ENCODE measurements around the gene CTDSPL. TPM values are rescaled to one million over a fixed set of nuclear protein-coding genes. Genes with fewer than 3 reads are reported as not detected.

CTDSPL gene
- polyA plus RNA-seq, 1 experiment: 40.4 TPM

- no peaks in the 10 kb centered on the region for H3K27me3 ChIP-seq (ENCODE audit: control insufficient read depth, insufficient read depth, low read length)
- no peak for DNase-seq (ENCODE audit: low read depth, low spot score)
- TF ChIP-seq CTCF (IDR thresholded peaks at IDR 0.05; ENCODE audit: low read depth, low read length): no peak
- CTCF ChIA-PET: interaction anchor here (0.7 to 1.9 kb wide), 30 partner anchors 8 to 186 kb away, joined by 3 to 20 read pairs (median 4); no protein-coding TSS in a partner anchor
- no peak overlapping the region for H3K4me3 ChIP-seq (ENCODE audit: low read depth, low read length)
- POLR2A ChIA-PET: interaction anchor here (1.1 to 1.2 kb wide), 2 partner anchors 23 to 142 kb away, joined by 3 to 4 read pairs; no protein-coding TSS in a partner anchor
- no peaks in the 10 kb centered on the region; the same call in 1 of the 2 replicates for H3K9me3 ChIP-seq (ENCODE audit: control insufficient read depth, insufficient read depth, low read length)
- H3K27ac ChIP-seq (ENCODE audit: low read depth, low read length): no peak overlapping the region
Observed at GRCh38 chr3:37997342-37997741, 135.7 kb downstream of the CTDSPL start.

GRCh38 chr3:37997791-37998370 lies 136.2 kb downstream of the CTDSPL start:
- DNase-seq (ENCODE audit: low read depth, low spot score): no peak
- ChIA-PET POLR2A (interaction anchor here (1.2 kb wide), 1 partner anchor 24 kb away, joined by 3 read pairs; no protein-coding TSS in a partner anchor), CTCF (interaction anchor here (0.8 to 1.9 kb wide), 15 partner anchors 7 to 483 kb away, joined by 3 to 20 read pairs (median 5); no protein-coding TSS in a partner anchor)
- Histone ChIP-seq H3K27ac (ENCODE audit: low read depth, low read length) (no peak overlapping the region), H3K27me3 (ENCODE audit: control insufficient read depth, insufficient read depth, low read length) (no peaks in the 10 kb centered on the region), H3K4me3 (ENCODE audit: low read depth, low read length) (no peak overlapping the region), H3K9me3 (ENCODE audit: control insufficient read depth, insufficient read depth, low read length) (no peaks in the 10 kb centered on the region; the same call in 1 of the 2 replicates)
- no peak for TF ChIP-seq CTCF (IDR thresholded peaks at IDR 0.05; ENCODE audit: low read depth, low read length)

- ChIA-PET POLR2A (no interaction called here), CTCF (no interaction called here)
- TF ChIP-seq CTCF (IDR thresholded peaks at IDR 0.05; ENCODE audit: low read depth, low read length): no peak
- Histone ChIP-seq H3K27me3 (ENCODE audit: control insufficient read depth, insufficient read depth, low read length) (no peaks in the 10 kb centered on the region), H3K27ac (ENCODE audit: low read depth, low read length) (no peak overlapping the region), H3K4me3 (ENCODE audit: low read depth, low read length) (no peak overlapping the region), H3K9me3 (ENCODE audit: control insufficient read depth, insufficient read depth, low read length) (no peaks in the 10 kb centered on the region)
- no peak for DNase-seq (ENCODE audit: low read depth, low spot score)
Observed at GRCh38 chr3:37999836-38000235, 138.2 kb downstream of the CTDSPL start.

GRCh38 chr3:38000242-38000916 lies 138.7 kb downstream of the CTDSPL start:
- no peaks in the 10 kb centered on the region for H3K27me3 ChIP-seq (ENCODE audit: control insufficient read depth, insufficient read depth, low read length)
- H3K9me3 ChIP-seq (ENCODE audit: control insufficient read depth, insufficient read depth, low read length): no peaks in the 10 kb centered on the region
- ChIA-PET POLR2A (no interaction called here), CTCF (interaction anchor here (0.6 to 3.9 kb wide), 2 partner anchors 11 to 146 kb away, joined by 3 to 68 read pairs; no protein-coding TSS in a partner anchor)
- H3K27ac ChIP-seq (ENCODE audit: low read depth, low read length): no peak overlapping the region
- no peak overlapping the region for H3K4me3 ChIP-seq (ENCODE audit: low read depth, low read length)
- no peak for TF ChIP-seq CTCF (IDR thresholded peaks at IDR 0.05; ENCODE audit: low read depth, low read length)
- no peak for DNase-seq (ENCODE audit: low read depth, low spot score)

- H3K4me3 ChIP-seq (ENCODE audit: low read depth, low read length): no peak overlapping the region
- no peak for TF ChIP-seq CTCF (IDR thresholded peaks at IDR 0.05; ENCODE audit: low read depth, low read length)
- no peak overlapping the region for H3K27ac ChIP-seq (ENCODE audit: low read depth, low read length)
- no peaks in the 10 kb centered on the region for H3K27me3 ChIP-seq (ENCODE audit: control insufficient read depth, insufficient read depth, low read length)
- ChIA-PET POLR2A (interaction anchor here (0.6 kb wide), 1 partner anchor 233 kb away, joined by 3 read pairs; no protein-coding TSS in a partner anchor), CTCF (interaction anchor here (0.6 to 3.9 kb wide), 2 partner anchors 11 to 146 kb away, joined by 3 to 68 read pairs; no protein-coding TSS in a partner anchor)
- no peaks in the 10 kb centered on the region for H3K9me3 ChIP-seq (ENCODE audit: control insufficient read depth, insufficient read depth, low read length)
- no peak for DNase-seq (ENCODE audit: low read depth, low spot score)
Observed at GRCh38 chr3:38000965-38001455, 139.3 kb downstream of the CTDSPL start.

Data from AG04450 (cell line).